WTC11 (cell line): ENCODE data around the gene PLP2. TPM values are rescaled to one million over a fixed set of nuclear protein-coding genes. Genes with fewer than 3 reads are reported as not detected.

Source experiments
- ATAC-seq: fragments of 200-7000 bp; cut with Tn5 transposase; 2 replicates; pipeline ENCODE4 v1.10.0; 2021; ENCODE audit warnings: mild to moderate bottlenecking, moderate library complexity
- CTCF ChIA-PET: fragments of 300-600 bp; sonication (Branson Sonifier 250); formaldehyde crosslinking; loops from one replicate; lab custom pipeline; 2021; ENCODE audit warnings: antibody characterized with exemption; lab: Charles Lee
- POLR2A ChIA-PET: fragments of 350-600 bp; sonication (Branson Sonifier 250); formaldehyde crosslinking; loops from one replicate; lab custom pipeline; 2021; ENCODE audit warnings: antibody characterized with exemption; lab: Charles Lee
- DNase-seq: peaks from one replicate; pipeline ENCODE4 v3.0.0; 2021; ENCODE audit warnings: low spot score
- H3K27ac Mint-ChIP-seq: 2 replicates; pipeline ENCODE4 v1.8.0; 2021; ENCODE audit warnings: mixed read lengths
- H3K27me3 Mint-ChIP-seq: 2 replicates; pipeline ENCODE4 v1.8.0; 2021; ENCODE audit warnings: low read depth, mild to moderate bottlenecking, moderate library complexity, mixed read lengths
- H3K36me3 Mint-ChIP-seq: 2 replicates; pipeline ENCODE4 v1.8.0; 2021; ENCODE audit warnings: mixed read lengths
- H3K4me1 Mint-ChIP-seq: 2 replicates; pipeline ENCODE4 v1.8.0; 2022; ENCODE audit warnings: mixed read lengths
- H3K4me3 Mint-ChIP-seq: 2 replicates; pipeline ENCODE4 v1.8.0; 2021; ENCODE audit warnings: mild to moderate bottlenecking, moderate library complexity, mixed read lengths
- H3K9me3 Mint-ChIP-seq: 2 replicates; pipeline ENCODE4 v1.8.0; 2021; ENCODE audit warnings: mixed read lengths
- CREB1 ChIP-seq: sonication (generic); formaldehyde crosslinking; IDR thresholded peaks from 2 replicates; pipeline ENCODE4 v1.8.0; 2023; ENCODE audit warnings: mild to moderate bottlenecking, missing genetic modification reagents
- CTCF ChIP-seq: fragments of 200-600 bp; IDR thresholded peaks from 2 replicates; pipeline ENCODE4 v1.8.0; 2022; ENCODE audit warnings: antibody characterized with exemption
- ELF4 ChIP-seq: sonication (generic); formaldehyde crosslinking; IDR thresholded peaks from 2 replicates; pipeline ENCODE4 v1.8.1; 2022; ENCODE audit warnings: low read depth, mild to moderate bottlenecking, moderate library complexity, missing genetic modification reagents
- EMX1 ChIP-seq: fragments of 250-450 bp; sonication (Bioruptor Pico); IDR thresholded peaks from 2 replicates; pipeline ENCODE4 v1.8.0; 2021; ENCODE audit warnings: mild to moderate bottlenecking
- FOXK1 ChIP-seq: sonication (generic); formaldehyde crosslinking; IDR thresholded peaks from 2 replicates; pipeline ENCODE4 v1.8.0; 2022; ENCODE audit warnings: mild to moderate bottlenecking, moderate library complexity, missing genetic modification reagents
- HMGA2 ChIP-seq: fragments of 250-450 bp; sonication (Bioruptor Pico); IDR thresholded peaks from 2 replicates; pipeline ENCODE4 v1.4.0; 2021; ENCODE audit warnings: mild to moderate bottlenecking, moderate library complexity
- IRF1 ChIP-seq: sonication (generic); formaldehyde crosslinking; IDR thresholded peaks from 2 replicates; pipeline ENCODE4 v1.8.0; 2023; ENCODE audit warnings: missing genetic modification reagents
- JAZF1 ChIP-seq: fragments of 250-450 bp; sonication (Bioruptor Pico); IDR thresholded peaks from 2 replicates; pipeline ENCODE4 v1.9.0; 2021; ENCODE audit warnings: moderate library complexity, mild to moderate bottlenecking, inconsistent platforms
- MLX ChIP-seq: sonication (generic); formaldehyde crosslinking; IDR thresholded peaks from 2 replicates; pipeline ENCODE4 v1.8.1; 2023; ENCODE audit warnings: mild to moderate bottlenecking, missing genetic modification reagents, moderate library complexity
- MXD4 ChIP-seq: fragments of 250-450 bp; sonication (Bioruptor Pico); IDR thresholded peaks from 2 replicates; pipeline ENCODE4 v1.8.0; 2021; ENCODE audit warnings: mild to moderate bottlenecking, moderate library complexity, borderline replicate concordance
- NFYB ChIP-seq: sonication (generic); formaldehyde crosslinking; conservative IDR thresholded peaks from 2 replicates; pipeline ENCODE4 v1.8.0; 2022; ENCODE audit warnings: low read depth, missing genetic modification reagents
- NR1H2 ChIP-seq: sonication (generic); formaldehyde crosslinking; IDR thresholded peaks from 2 replicates; pipeline ENCODE4 v1.9.0; 2021; ENCODE audit warnings: mild to moderate bottlenecking, moderate library complexity, missing genetic modification reagents
- NR3C1 ChIP-seq: sonication (generic); formaldehyde crosslinking; conservative IDR thresholded peaks from 2 replicates; pipeline ENCODE4 v1.8.1; 2023; ENCODE audit warnings: low read depth, mild to moderate bottlenecking, missing genetic modification reagents
- PRDM15 ChIP-seq: sonication (generic); formaldehyde crosslinking; IDR thresholded peaks from 2 replicates; pipeline ENCODE4 v1.8.0; 2022; ENCODE audit warnings: missing genetic modification reagents
- RORB ChIP-seq: fragments of 250-450 bp; sonication (Bioruptor Pico); IDR thresholded peaks from 2 replicates; pipeline ENCODE4 v1.9.0; 2021; ENCODE audit warnings: mild to moderate bottlenecking
- SOX15 ChIP-seq: fragments of 250-450 bp; sonication (Bioruptor Pico); IDR thresholded peaks from 2 replicates; pipeline ENCODE4 v1.9.0; 2021; ENCODE audit warnings: mild to moderate bottlenecking
- SP1 ChIP-seq: sonication (generic); formaldehyde crosslinking; conservative IDR thresholded peaks from 2 replicates; pipeline ENCODE4 v1.8.1; 2022; ENCODE audit warnings: missing genetic modification reagents
- TCF7 ChIP-seq: sonication (generic); formaldehyde crosslinking; IDR thresholded peaks from 2 replicates; pipeline ENCODE4 v1.8.0; 2022; ENCODE audit warnings: mild to moderate bottlenecking, low read depth, missing genetic modification reagents, moderate library complexity
- TEAD4 ChIP-seq: sonication (generic); formaldehyde crosslinking; IDR thresholded peaks from 2 replicates; pipeline ENCODE4 v1.8.0; 2022; ENCODE audit warnings: mild to moderate bottlenecking, missing genetic modification reagents
- ZBTB21 ChIP-seq: sonication (generic); formaldehyde crosslinking; IDR thresholded peaks from 2 replicates; pipeline ENCODE4 v1.8.1; 2023; ENCODE audit warnings: mild to moderate bottlenecking, missing genetic modification reagents, borderline replicate concordance
- ZNF416 ChIP-seq: fragments of 250-450 bp; sonication (Bioruptor Pico); IDR thresholded peaks from 2 replicates; pipeline ENCODE4 v1.9.0; 2021; ENCODE audit warnings: mild to moderate bottlenecking, inconsistent platforms
- total RNA-seq: library from RNA; stranded (reverse); gene quantifications from 3 replicates; pipeline ENCODE4 v1.2.3, GENCODE V29; 2021
- TF ChIP-seq, protein P1 (sequence below): sonication (generic); formaldehyde crosslinking; IDR thresholded peaks from 2 replicates; pipeline ENCODE4 v1.8.0; 2022; ENCODE audit warnings: mild to moderate bottlenecking, missing genetic modification reagents
- TF ChIP-seq, protein P2 (sequence below): fragments of 250-450 bp; sonication (Bioruptor Pico); IDR thresholded peaks from 2 replicates; pipeline ENCODE4 v1.9.0; 2021; ENCODE audit warnings: moderate library complexity, mild to moderate bottlenecking, inconsistent platforms, borderline replicate concordance
- TF ChIP-seq, protein P3 (sequence below): sonication (generic); formaldehyde crosslinking; IDR thresholded peaks from 2 replicates; pipeline ENCODE4 v1.8.0; 2022; ENCODE audit warnings: mild to moderate bottlenecking, missing genetic modification reagents

PLP2 gene
- total RNA-seq, 1 experiment from 2014 or later: 12.4 TPM

GRCh38 chrX:49204709-49205108, 33.0 kb downstream of the PLP2 start (continued):
- TF ChIP-seq, protein P1, sequence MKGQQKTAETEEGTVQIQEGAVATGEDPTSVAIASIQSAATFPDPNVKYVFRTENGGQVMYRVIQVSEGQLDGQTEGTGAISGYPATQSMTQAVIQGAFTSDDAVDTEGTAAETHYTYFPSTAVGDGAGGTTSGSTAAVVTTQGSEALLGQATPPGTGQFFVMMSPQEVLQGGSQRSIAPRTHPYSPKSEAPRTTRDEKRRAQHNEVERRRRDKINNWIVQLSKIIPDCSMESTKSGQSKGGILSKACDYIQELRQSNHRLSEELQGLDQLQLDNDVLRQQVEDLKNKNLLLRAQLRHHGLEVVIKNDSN (CRISPR knock-in tag): no peak
- TF ChIP-seq FOXK1 (CRISPR knock-in tag) (no peak), RORB (CRISPR knock-in tag) (no peak), TCF7 (CRISPR knock-in tag) (no peak), ELF4 (CRISPR knock-in tag) (no peak), NR1H2 (CRISPR knock-in tag) (no peak), ZBTB21 (CRISPR knock-in tag) (no peak), NR3C1 (CRISPR knock-in tag) (no peak)
- TF ChIP-seq, protein P2, sequence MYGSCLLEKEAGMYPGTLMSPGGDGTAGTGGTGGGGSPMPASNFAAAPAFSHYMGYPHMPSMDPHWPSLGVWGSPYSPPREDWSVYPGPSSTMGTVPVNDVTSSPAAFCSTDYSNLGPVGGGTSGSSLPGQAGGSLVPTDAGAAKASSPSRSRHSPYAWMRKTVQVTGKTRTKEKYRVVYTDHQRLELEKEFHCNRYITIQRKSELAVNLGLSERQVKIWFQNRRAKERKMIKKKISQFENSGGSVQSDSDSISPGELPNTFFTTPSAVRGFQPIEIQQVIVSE (CRISPR knock-in tag): no peak

- peaks cover 3% of the 10 kb centered on the region for H3K4me1 Mint-ChIP-seq
Measured at GRCh38 chrX:49205443-49205842, 33.7 kb downstream of the PLP2 start.

More at GRCh38 chrX:49205443-49205842, 33.7 kb downstream of the PLP2 start:
- Mint-ChIP-seq H3K4me3 (no peak overlapping the region), H3K27ac (no peak overlapping the region), H3K36me3 (no peaks in the 10 kb centered on the region), H3K9me3 (no peaks in the 10 kb centered on the region), H3K27me3 (no peaks in the 10 kb centered on the region; the same call in 1 of the 2 replicates)
- ATAC-seq: no peak
- ChIA-PET POLR2A (no interaction called here), CTCF (no interaction called here)
- no peak for TF ChIP-seq RORB (CRISPR knock-in tag)
- TF ChIP-seq TCF7 (CRISPR knock-in tag): no peak
- TF ChIP-seq CREB1 (CRISPR knock-in tag): no peak
- TF ChIP-seq SP1 (CRISPR knock-in tag): no peak
- no peak for TF ChIP-seq NFYB (CRISPR knock-in tag)
- TF ChIP-seq JAZF1: no peak
- no peak for TF ChIP-seq HMGA2 (CRISPR knock-in tag)
- no peak for TF ChIP-seq SOX15 (CRISPR knock-in tag)
- no peak for TF ChIP-seq ZNF416 (CRISPR knock-in tag)
- no peak for TF ChIP-seq IRF1
- TF ChIP-seq, protein P3, sequence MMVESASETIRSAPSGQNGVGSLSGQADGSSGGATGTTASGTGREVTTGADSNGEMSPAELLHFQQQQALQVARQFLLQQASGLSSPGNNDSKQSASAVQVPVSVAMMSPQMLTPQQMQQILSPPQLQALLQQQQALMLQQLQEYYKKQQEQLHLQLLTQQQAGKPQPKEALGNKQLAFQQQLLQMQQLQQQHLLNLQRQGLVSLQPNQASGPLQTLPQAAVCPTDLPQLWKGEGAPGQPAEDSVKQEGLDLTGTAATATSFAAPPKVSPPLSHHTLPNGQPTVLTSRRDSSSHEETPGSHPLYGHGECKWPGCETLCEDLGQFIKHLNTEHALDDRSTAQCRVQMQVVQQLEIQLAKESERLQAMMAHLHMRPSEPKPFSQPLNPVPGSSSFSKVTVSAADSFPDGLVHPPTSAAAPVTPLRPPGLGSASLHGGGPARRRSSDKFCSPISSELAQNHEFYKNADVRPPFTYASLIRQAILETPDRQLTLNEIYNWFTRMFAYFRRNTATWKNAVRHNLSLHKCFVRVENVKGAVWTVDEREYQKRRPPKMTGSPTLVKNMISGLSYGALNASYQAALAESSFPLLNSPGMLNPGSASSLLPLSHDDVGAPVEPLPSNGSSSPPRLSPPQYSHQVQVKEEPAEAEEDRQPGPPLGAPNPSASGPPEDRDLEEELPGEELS (CRISPR knock-in tag): no peak
- no peak for TF ChIP-seq MXD4 (CRISPR knock-in tag)
- TF ChIP-seq EMX1 (CRISPR knock-in tag): no peak
- no peak for TF ChIP-seq CTCF
- no peak for TF ChIP-seq MLX (CRISPR knock-in tag)
- TF ChIP-seq PRDM15 (CRISPR knock-in tag): no peak
- TF ChIP-seq TEAD4: no peak
- TF ChIP-seq, protein P1 (CRISPR knock-in tag): no peak
- no peak for DNase-seq
